ENCODE measurements around the gene KCMF1. TPM values are rescaled to one million over a fixed set of nuclear protein-coding genes. Genes with fewer than 3 reads are reported as not detected.

KCMF1 gene
- total RNA-seq, 1 experiment from 2014 or later, result 73.6 TPM

GRCh38 chr2:85019121-85019520 lies 48.2 kb downstream of the KCMF1 start:
- H4K20me1 ChIP-seq (ENCODE audit: low read length), result 0 out of 2 replicates have a peak, but pooled peaks cover 4% of the 10 kb centered on the region
- peak; percentile 85 for ATAC-seq
- CTCF ChIA-PET, result interaction anchor here (0.6 kb wide), 1 partner anchor 285 kb away, joined by 3 read pairs; no protein-coding TSS in a partner anchor

DNA sequence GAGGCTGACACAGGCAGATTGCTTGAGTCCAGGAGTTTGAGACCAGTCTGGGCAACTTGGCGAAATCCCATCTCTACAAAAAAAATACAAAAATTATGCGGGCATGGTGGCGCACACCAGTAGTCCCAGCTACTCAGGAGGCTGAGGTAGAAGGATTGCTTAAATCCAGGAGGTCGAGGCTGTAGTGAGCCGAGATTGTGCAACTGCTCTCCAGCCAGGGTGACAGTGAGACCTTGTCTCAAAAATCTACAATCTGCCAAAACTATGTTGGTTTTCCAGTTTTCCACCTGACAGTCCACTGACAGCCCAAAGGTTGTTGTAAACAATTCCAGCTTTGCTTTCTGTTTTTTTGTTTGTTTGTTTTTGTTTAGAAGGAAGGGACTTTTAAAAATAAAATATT lies 51.3 kb downstream of the KCMF1 start:
- POLR2A ChIA-PET (ENCODE audit: unreplicated experiment), result no interaction called here
- Histone ChIP-seq H3K9me2 (replicated peaks; ENCODE audit: low read length) (no peaks in the 10 kb centered on the region), H3K4me3 (ENCODE audit: low read length) (no peak overlapping the region), H3K79me2 (ENCODE audit: low read length) (peaks cover 88% of the 10 kb centered on the region), H3K9me3 (ENCODE audit: low read length) (no peaks in the 10 kb centered on the region), H3F3A (ENCODE audit: low read length, unreplicated experiment) (peaks cover 15% of the 10 kb centered on the region), H3K9ac (ENCODE audit: low read length) (no peak overlapping the region), H2AFZ (ENCODE audit: low read length) (no peak overlapping the region), H3K36me3 (ENCODE audit: low read depth, low read length) (no peaks in the 10 kb centered on the region), H4K20me1 (ENCODE audit: low read length) (no peaks in the 10 kb centered on the region), H3K4me2 (ENCODE audit: low read length) (no peak overlapping the region), H3K27me3 (ENCODE audit: low read length) (no peaks in the 10 kb centered on the region), H3K4me1 (ENCODE audit: insufficient read depth, low read length) (peaks cover 32% of the 10 kb centered on the region), H3K27ac (ENCODE audit: low read length) (no peak overlapping the region)
- DNase-seq, result no peak
- BruUV-seq (replicated peaks), result no TSS peak
- no peak for ATAC-seq
- CTCF ChIA-PET, result interaction anchor here (0.7 kb wide), 1 partner anchor 44 kb away, joined by 10 read pairs; no protein-coding TSS in a partner anchor
- TF ChIP-seq EZH2phosphoT487 (IDR thresholded peaks at IDR 0.05; ENCODE audit: borderline replicate concordance, low read length), result no peak
- TF ChIP-seq EZH2 (IDR thresholded peaks at IDR 0.05; ENCODE audit: low read length, unreplicated experiment), result no peak
- TF ChIP-seq, protein P1, sequence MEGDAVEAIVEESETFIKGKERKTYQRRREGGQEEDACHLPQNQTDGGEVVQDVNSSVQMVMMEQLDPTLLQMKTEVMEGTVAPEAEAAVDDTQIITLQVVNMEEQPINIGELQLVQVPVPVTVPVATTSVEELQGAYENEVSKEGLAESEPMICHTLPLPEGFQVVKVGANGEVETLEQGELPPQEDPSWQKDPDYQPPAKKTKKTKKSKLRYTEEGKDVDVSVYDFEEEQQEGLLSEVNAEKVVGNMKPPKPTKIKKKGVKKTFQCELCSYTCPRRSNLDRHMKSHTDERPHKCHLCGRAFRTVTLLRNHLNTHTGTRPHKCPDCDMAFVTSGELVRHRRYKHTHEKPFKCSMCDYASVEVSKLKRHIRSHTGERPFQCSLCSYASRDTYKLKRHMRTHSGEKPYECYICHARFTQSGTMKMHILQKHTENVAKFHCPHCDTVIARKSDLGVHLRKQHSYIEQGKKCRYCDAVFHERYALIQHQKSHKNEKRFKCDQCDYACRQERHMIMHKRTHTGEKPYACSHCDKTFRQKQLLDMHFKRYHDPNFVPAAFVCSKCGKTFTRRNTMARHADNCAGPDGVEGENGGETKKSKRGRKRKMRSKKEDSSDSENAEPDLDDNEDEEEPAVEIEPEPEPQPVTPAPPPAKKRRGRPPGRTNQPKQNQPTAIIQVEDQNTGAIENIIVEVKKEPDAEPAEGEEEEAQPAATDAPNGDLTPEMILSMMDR (conservative IDR thresholded peaks at IDR 0.05; ENCODE audit: low read depth, low read length), result no peak
- intact Hi-C loops (cut with micrococcal nuclease), result no loop called here

More at GRCh38 chr2:85019121-85019520, 48.2 kb downstream of the KCMF1 start:
- Histone ChIP-seq H3F3A (ENCODE audit: low read length, unreplicated experiment) (peaks cover 22% of the 10 kb centered on the region), H3K9me3 (ENCODE audit: low read length) (no peaks in the 10 kb centered on the region), H3K36me3 (ENCODE audit: low read depth, low read length) (no peaks in the 10 kb centered on the region), H3K79me2 (ENCODE audit: low read length) (peaks cover 89% of the 10 kb centered on the region), H3K4me3 (ENCODE audit: low read length) (0 out of 2 replicates have a peak overlapping the region, but pooled peaks have one; percentile 19), H3K9me2 (replicated peaks; ENCODE audit: low read length) (no peaks in the 10 kb centered on the region), H3K4me2 (ENCODE audit: low read length) (peak overlapping the region; percentile 62), H3K4me1 (ENCODE audit: insufficient read depth, low read length) (peaks cover 41% of the 10 kb centered on the region), H3K27ac (ENCODE audit: low read length) (peak overlapping the region; percentile 91), H3K27me3 (ENCODE audit: low read length) (no peaks in the 10 kb centered on the region), H2AFZ (ENCODE audit: low read length) (no peak overlapping the region), H3K9ac (ENCODE audit: low read length) (peak overlapping the region; percentile 57)
- POLR2A ChIA-PET (ENCODE audit: unreplicated experiment), result interaction anchor here (0.5 to 0.8 kb wide), 3 partner anchors 16 to 41 kb away, joined by 6 to 8 read pairs (median 8); no protein-coding TSS in a partner anchor
- DNase-seq, result peak; percentile 96
- intact Hi-C loops (cut with micrococcal nuclease), result no loop called here
- no TSS peak for BruUV-seq (replicated peaks)
- no peak for TF ChIP-seq EZH2 (IDR thresholded peaks at IDR 0.05; ENCODE audit: low read length, unreplicated experiment)
- no peak for TF ChIP-seq EZH2phosphoT487 (IDR thresholded peaks at IDR 0.05; ENCODE audit: borderline replicate concordance, low read length)
- TF ChIP-seq, protein P1 (conservative IDR thresholded peaks at IDR 0.05; ENCODE audit: low read depth, low read length), result no peak

DNA sequence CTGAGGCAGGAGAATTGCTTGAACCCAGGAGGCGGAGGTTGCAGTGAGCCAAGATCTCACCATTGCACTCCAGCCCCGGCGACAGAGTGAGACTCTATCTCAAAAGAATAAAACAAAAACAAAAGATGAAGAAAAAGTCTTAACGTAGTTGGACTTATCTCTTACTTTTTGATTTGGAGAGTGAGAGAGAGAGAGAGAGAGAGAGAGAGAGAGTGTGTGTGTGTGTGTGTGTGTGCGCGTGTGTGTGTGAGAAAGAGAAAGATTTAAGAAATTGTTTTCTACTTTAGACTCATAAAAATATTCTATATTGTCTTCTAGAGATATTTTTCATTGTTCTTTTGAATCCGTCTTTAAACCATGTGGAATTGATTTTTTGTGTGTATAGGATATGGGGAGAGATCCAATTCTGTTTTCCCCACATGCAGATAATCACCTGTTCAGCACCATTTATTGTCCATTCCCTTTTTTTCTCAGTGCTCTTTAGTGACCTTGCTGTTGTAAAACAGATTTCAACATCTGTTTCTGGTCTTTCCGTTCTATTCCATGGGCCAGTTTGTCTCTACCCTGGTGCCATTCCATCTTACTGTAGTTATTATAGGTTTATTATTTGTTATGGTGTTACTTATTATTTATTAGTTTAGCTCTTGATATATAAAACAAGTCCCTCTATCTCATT lies 53.5 kb downstream of the KCMF1 start:
- Histone ChIP-seq H3K9ac (ENCODE audit: low read length) (no peak overlapping the region), H3K36me3 (ENCODE audit: low read depth, low read length) (peaks cover 5% of the 10 kb centered on the region; the same call in 1 of the 2 replicates), H3F3A (ENCODE audit: low read length, unreplicated experiment) (no peaks in the 10 kb centered on the region), H3K27ac (ENCODE audit: low read length) (no peak overlapping the region), H3K27me3 (ENCODE audit: low read length) (no peaks in the 10 kb centered on the region), H3K9me2 (replicated peaks; ENCODE audit: low read length) (no peaks in the 10 kb centered on the region), H2AFZ (ENCODE audit: low read length) (no peak overlapping the region), H3K9me3 (ENCODE audit: low read length) (no peaks in the 10 kb centered on the region), H3K4me3 (ENCODE audit: low read length) (no peak overlapping the region), H4K20me1 (ENCODE audit: low read length) (no peaks in the 10 kb centered on the region), H3K4me1 (ENCODE audit: insufficient read depth, low read length) (peaks cover 13% of the 10 kb centered on the region), H3K79me2 (ENCODE audit: low read length) (peaks cover 83% of the 10 kb centered on the region), H3K4me2 (ENCODE audit: low read length) (no peak overlapping the region)
- TF ChIP-seq EZH2 (IDR thresholded peaks at IDR 0.05; ENCODE audit: low read length, unreplicated experiment), result no peak
- no peak for TF ChIP-seq EZH2phosphoT487 (IDR thresholded peaks at IDR 0.05; ENCODE audit: borderline replicate concordance, low read length)
- TF ChIP-seq, protein P1 (conservative IDR thresholded peaks at IDR 0.05; ENCODE audit: low read depth, low read length), result no peak
- BruUV-seq (replicated peaks), result no TSS peak
- no peak for ATAC-seq
- ChIA-PET POLR2A (ENCODE audit: unreplicated experiment) (no interaction called here), CTCF (no interaction called here)
- no peak for DNase-seq
- intact Hi-C loops (cut with micrococcal nuclease), result no loop called here

Data from PC-3 (cell line).